GM18951 (cell line): ENCODE measurements around the gene MN1.

Experiments
- POLR2A ChIP-seq: IDR thresholded peaks from 4 replicates; pipeline ENCODE4 v1.6.1; 2011; ENCODE audit warnings: mild to moderate bottlenecking; ENCODE audit not compliant: insufficient read length, insufficient read depth; ENCODE audit errors: extremely low read depth
- in situ Hi-C: fragments of 300-500 bp; cut with MboI; formaldehyde crosslinking; loops from one replicate; pipeline ENCODE4 v1.12.0; 2022; ENCODE audit warnings: low sequenced_read_pairs, mixed read lengths, inconsistent platforms; ENCODE audit not compliant: unreplicated experiment

Gene MN1

GRCh38 chr22:27717094-27717493 lies 84.5 kb downstream of the MN1 start:
- no peak for TF ChIP-seq POLR2A
- in situ Hi-C loops, result no loop called here

DNA sequence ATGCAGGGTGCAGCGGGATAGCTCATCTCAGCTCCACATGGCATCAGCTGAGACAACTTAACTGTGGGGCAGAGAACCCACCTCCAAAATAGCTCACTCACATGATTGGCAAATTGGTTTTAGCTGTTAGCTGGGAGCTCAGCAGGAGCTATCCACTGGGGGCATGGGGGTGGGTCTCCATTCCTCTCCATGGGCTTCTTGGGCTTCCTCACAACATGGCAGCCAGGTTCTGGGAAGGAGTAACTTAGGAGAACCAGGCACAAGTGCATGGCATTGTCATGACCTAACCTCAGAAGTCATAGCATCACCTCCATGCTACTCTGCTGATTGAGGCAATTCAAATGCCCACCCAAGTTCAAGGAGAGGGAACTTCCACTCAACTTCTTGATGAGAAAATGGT lies 85.5 kb downstream of the MN1 start:
- TF ChIP-seq POLR2A, result no peak
- in situ Hi-C loops, result no loop called here

- no peak for TF ChIP-seq POLR2A
- in situ Hi-C loops, result no loop called here
These were observed 86.5 kb downstream of the MN1 start for GRCh38 chr22:27715106-27715505.

DNA sequence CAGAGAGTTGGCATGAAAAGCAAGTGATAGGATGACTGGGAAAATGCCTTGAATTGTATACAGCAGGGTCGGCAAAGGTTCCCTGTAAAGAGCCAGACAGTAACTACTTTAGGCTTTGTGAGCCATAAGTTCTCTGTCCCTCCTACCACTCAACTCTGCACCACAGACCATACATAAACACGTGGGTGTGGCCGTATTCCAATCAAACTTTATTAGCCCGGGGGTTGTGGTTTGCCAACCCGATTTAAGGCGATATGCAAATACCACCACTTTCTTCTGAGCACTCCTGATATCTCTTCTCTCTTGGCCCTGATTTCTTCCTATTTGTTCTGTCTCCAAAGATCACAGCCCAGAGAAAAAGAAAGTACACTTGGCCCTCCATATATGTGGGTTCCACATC lies 87.5 kb downstream of the MN1 start:
- no peak for TF ChIP-seq POLR2A
- in situ Hi-C loops, result no loop called here

DNA sequence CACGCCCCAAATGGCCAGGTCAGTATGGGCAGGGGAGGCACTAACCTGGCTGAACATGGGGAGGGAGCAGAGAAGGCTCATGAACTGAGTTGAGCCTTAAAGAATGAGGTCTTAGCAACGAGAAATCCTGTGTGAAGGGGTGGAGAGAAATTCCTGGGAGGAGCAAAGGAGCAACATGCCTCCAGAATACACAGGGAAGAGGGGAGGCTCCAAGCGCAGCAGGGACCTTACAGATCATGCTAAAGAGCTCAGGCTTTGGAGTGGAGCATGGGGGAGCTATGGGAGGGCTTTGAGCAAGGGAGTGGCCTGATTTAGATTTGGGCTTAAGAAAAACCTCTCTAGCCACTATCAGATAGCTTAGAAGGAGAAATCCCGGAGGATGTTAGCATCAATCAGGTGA lies 88.1 kb downstream of the MN1 start:
- in situ Hi-C loops, result no loop called here
- no peak for TF ChIP-seq POLR2A

GRCh38 chr22:27711756-27712155 lies 89.8 kb downstream of the MN1 start:
- in situ Hi-C loops, result no loop called here
- no peak for TF ChIP-seq POLR2A

- in situ Hi-C loops, result no loop called here
- no peak for TF ChIP-seq POLR2A
These were observed 90.5 kb downstream of the MN1 start for GRCh38 chr22:27711012-27711411.

GRCh38 chr22:27709919-27710675 lies 91.5 kb downstream of the MN1 start:
- in situ Hi-C loops, result no loop called here
- no peak for TF ChIP-seq POLR2A

GRCh38 chr22:27706489-27706888 lies 95.1 kb downstream of the MN1 start:
- in situ Hi-C loops, result no loop called here
- no peak for TF ChIP-seq POLR2A

DNA sequence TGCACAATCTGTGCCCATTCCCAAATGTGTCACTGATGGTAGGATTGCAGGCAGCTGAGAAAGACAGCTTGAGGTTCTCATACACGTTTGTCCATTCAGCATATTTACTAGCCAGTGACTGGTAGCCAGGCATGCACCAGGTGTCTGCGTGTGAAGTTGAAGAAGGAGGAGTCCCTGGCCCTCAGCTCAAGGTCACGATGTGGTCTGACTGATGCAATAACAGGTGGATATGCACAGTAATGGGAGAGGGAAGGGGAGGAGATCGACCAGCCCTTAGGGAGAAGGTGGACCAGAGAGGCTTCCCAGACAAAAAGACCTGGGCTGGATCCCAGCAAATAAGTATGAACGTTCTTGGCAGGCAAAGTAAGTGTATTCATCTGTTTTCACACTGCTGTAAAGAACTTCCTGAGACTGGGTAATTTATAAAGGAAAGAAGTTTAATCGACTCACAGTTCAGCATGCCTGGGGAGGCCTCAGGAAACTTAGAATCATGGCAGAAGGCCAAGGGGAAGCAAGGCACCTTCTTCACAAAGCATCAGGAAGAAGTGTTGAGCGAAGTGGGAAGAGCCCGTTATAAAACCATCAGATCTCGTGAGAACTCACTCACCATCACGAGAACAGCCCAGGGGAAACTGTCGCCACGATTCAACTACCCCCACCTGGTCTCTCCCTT lies 96.0 kb downstream of the MN1 start:
- in situ Hi-C loops, result no loop called here
- no peak for TF ChIP-seq POLR2A

DNA sequence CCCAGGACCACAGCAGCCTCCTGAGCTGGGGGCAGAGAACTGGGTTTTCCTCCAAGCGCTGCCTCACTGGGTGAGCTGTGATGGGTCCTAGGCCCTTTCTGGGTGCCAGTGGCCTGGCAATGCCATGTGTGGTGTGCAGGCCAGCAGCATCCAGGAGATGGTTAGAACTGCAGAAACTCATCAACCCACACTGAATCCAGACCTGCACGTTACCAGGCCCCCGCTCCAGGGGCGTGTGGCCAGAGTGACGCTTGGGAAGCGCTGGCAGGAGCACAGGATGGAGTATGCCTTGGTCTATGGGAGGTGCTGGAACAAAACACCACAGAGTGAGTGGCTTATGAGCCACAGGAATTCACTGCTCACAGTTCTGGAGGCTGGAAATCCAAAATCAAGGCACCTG lies 97.0 kb downstream of the MN1 start:
- TF ChIP-seq POLR2A, result no peak
- in situ Hi-C loops, result no loop called here

- no peak for TF ChIP-seq POLR2A
- in situ Hi-C loops, result no loop called here
These were observed 102.1 kb downstream of the MN1 start for GRCh38 chr22:27699383-27700019.

DNA sequence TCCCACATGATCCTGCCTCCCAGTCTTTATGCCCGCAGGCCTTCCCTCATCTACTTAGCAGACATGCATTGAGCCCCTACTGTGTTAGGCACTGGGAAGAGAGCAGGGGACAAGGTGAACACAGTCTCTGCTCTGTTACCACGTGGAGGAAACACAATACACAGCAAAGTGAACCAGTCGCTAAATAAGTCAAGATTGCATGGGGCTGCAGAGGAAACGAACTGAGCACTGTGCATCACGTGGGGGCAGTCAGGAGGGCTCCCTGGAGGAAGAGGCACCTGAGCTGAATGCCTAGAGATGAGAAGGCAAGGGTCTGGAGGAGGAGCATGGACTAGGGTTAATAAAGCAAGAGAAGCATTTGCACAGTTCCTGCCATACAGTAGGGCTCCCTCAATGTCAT lies 102.7 kb downstream of the MN1 start:
- no peak for TF ChIP-seq POLR2A
- in situ Hi-C loops, result no loop called here
